MCF 10A (cell line): ENCODE measurements around the gene AREG. TPM values are rescaled to one million over a fixed set of nuclear protein-coding genes. Genes with fewer than 3 reads are reported as not detected.
"Not testable (repeated sequence)": the region's sequence is repeated elsewhere in the genome, so short reads cannot be mapped to it uniquely, and the experiment has no call there.

Experiments used
- Bru-seq: library from RNA; stranded (reverse); fragments of 400-500 nt; gene quantifications from one replicate; lab custom pipeline; 2021; lab: Mats Ljungman, UMichigan
- BruChase-seq, 2 experiments: library from RNA; stranded (reverse); fragments of 400-500 nt; gene quantifications; one replicate each; lab custom pipeline; 2021; lab: Mats Ljungman, UMichigan
- BruUV-seq: library from RNA; stranded (reverse); fragments of 400-500 nt; replicated peaks from 2 replicates; lab custom pipeline; 2021; lab: Mats Ljungman, UMichigan
- CTCF ChIA-PET: fragments of 300-600 bp; sonication (Branson Sonifier 250); formaldehyde crosslinking; extraction: SDS; loops from one replicate; lab custom pipeline; 2021; ENCODE audit warnings: antibody characterized with exemption, inconsistent platforms; lab: Yijun Ruan, JAX
- POLR2A ChIA-PET: fragments of 300-600, 350-650 bp; sonication (Branson Sonifier 250); formaldehyde crosslinking; extraction: SDS; loops from one replicate; lab custom pipeline; 2020; ENCODE audit warnings: antibody characterized with exemption, inconsistent platforms; lab: Yijun Ruan, JAX
- DNase-seq: peaks from one replicate; pipeline ENCODE4 v3.0.0-alpha.2; 2018; ENCODE audit not compliant: unreplicated experiment
- H3K27ac Mint-ChIP-seq: one replicate; pipeline ENCODE4 v1.8.0; 2022; ENCODE audit warnings: mild to moderate bottlenecking, low read depth, mixed read lengths; ENCODE audit not compliant: unreplicated experiment
- H3K27me3 Mint-ChIP-seq: one replicate; pipeline ENCODE4 v1.8.0; 2022; ENCODE audit warnings: mixed read lengths; ENCODE audit not compliant: insufficient read depth, unreplicated experiment
- H3K36me3 Mint-ChIP-seq: one replicate; pipeline ENCODE4 v1.8.0; 2022; ENCODE audit warnings: mild to moderate bottlenecking, moderate library complexity, mixed read lengths; ENCODE audit not compliant: insufficient read depth, unreplicated experiment
- H3K4me1 Mint-ChIP-seq: one replicate; pipeline ENCODE4 v1.8.0; 2022; ENCODE audit warnings: mixed read lengths; ENCODE audit not compliant: insufficient read depth, unreplicated experiment
- H3K4me3 Mint-ChIP-seq: one replicate; pipeline ENCODE4 v1.8.0; 2022; ENCODE audit warnings: mild to moderate bottlenecking, moderate library complexity, mixed read lengths; ENCODE audit not compliant: unreplicated experiment
- H3K9me3 Mint-ChIP-seq: one replicate; pipeline ENCODE4 v1.8.0; 2022; ENCODE audit warnings: mixed read lengths; ENCODE audit not compliant: unreplicated experiment
- CTCF ChIP-seq: fragments of 200-600 bp; IDR thresholded peaks from one replicate; pipeline ENCODE4 v1.8.0; 2022; ENCODE audit warnings: antibody characterized with exemption, mild to moderate bottlenecking; ENCODE audit not compliant: unreplicated experiment
- intact Hi-C: fragments of 100-400 bp; cut with micrococcal nuclease; formaldehyde crosslinking; loops from 2 replicates; pipeline ENCODE4 v1.14.1; 2022
- long read RNA-seq: library from polyadenylated mRNA; stranded (forward); transcript quantifications from one replicate; pipeline ENCODE4 v2.0.0, GENCODE V29; 2022
- total RNA-seq: library from RNA; stranded (reverse); gene quantifications from 2 replicates; pipeline ENCODE4 v1.2.3, GENCODE V29; 2022

The AREG gene
- 1,402 and 1,878 TPM in 2 replicates for total RNA-seq
- percentile 100 among the genes with signal in this experiment for Bru-seq, nascent RNA
- percentile 100 among the genes with signal in this experiment for BruChase-seq, experiment 1, labeled RNA remaining after a 6-hour chase
- percentile 100 among the genes with signal in this experiment for BruChase-seq, experiment 2, labeled RNA remaining after a 2-hour chase
- long read RNA-seq, transcript AREG-201 (6 exons, 1,240 nt) = major isoform, 1,442 of 1,553 reads
- long read RNA-seq, partial matches to known transcripts = 60 of 1,553 reads
- long read RNA-seq, other reads (novel, unspliced or antisense) = 51 of 1,553 reads

GRCh38 chr4:74444891-74445642, at the start of gene AREG:
Gene AREG, plus strand, starts transcription at chr4:74445136. Its CDS starts 210 bp downstream, at chr4:74445346.
- Mint-ChIP-seq H3K36me3 (peaks cover 55% of the 10 kb centered on the region), H3K4me1 (peaks cover 21% of the 10 kb centered on the region), H3K27me3 (no peaks in the 10 kb centered on the region), H3K4me3 (peak within 1 kb of the TSS; percentile 95), H3K9me3 (no peaks in the 10 kb centered on the region), H3K27ac (peak within 1 kb of the TSS; percentile 37)
- peak; percentile 90 for DNase-seq
- TF ChIP-seq CTCF = peak; percentile 44
- no TSS peak for BruUV-seq
- intact Hi-C loops = loop anchor here (1.0 to 2.0 kb wide), 5 partner anchors 12 to 125 kb away; no protein-coding TSS in a partner anchor
- CTCF ChIA-PET = interaction anchor here (0.6 to 5.2 kb wide), 19 partner anchors 9 to 396 kb away, joined by 3 to 55 read pairs (median 4); no protein-coding TSS in a partner anchor
- POLR2A ChIA-PET = interaction anchor here (0.6 to 6.9 kb wide), 44 partner anchors 10 to 336 kb away, joined by 3 to 217 read pairs (median 6); partner anchors contain the start of genes EPGN and EREG

GRCh38 chr4:74395633-74396032, 49.3 kb upstream of the AREG start:
- intact Hi-C loops = no loop called here
- Mint-ChIP-seq H3K27ac (no peak overlapping the region), H3K4me1 (peaks cover 19% of the 10 kb centered on the region), H3K4me3 (no peak overlapping the region), H3K9me3 (no peaks in the 10 kb centered on the region), H3K27me3 (no peaks in the 10 kb centered on the region), H3K36me3 (peaks cover 5% of the 10 kb centered on the region)
- BruUV-seq = no TSS peak
- ChIA-PET POLR2A (interaction anchor here (1.1 to 2.9 kb wide), 5 partner anchors 10 to 49 kb away, joined by 3 to 14 read pairs (median 5); partner anchors contain the start of gene AREG), CTCF (interaction anchor here (0.6 to 0.9 kb wide), 3 partner anchors 17 to 130 kb away, joined by 3 to 9 read pairs (median 3); no protein-coding TSS in a partner anchor)
- DNase-seq = no peak
- TF ChIP-seq CTCF = no peak

GRCh38 chr4:74397748-74398426, 47.0 kb upstream of the AREG start:
- intact Hi-C loops = no loop called here
- ChIA-PET POLR2A (interaction anchor here (0.6 to 1.9 kb wide), 8 partner anchors 11 to 1805 kb away, joined by 3 to 6 read pairs (median 3); partner anchors contain the start of gene AREG), CTCF (interaction anchor here (0.5 to 1.1 kb wide), 3 partner anchors 20 to 45 kb away, joined by 3 to 4 read pairs (median 3); no protein-coding TSS in a partner anchor)
- BruUV-seq = no TSS peak
- Mint-ChIP-seq H3K4me3 (no peak overlapping the region), H3K9me3 (no peaks in the 10 kb centered on the region), H3K36me3 (peaks cover 5% of the 10 kb centered on the region), H3K27ac (peak overlapping the region; percentile 19), H3K4me1 (peaks cover 13% of the 10 kb centered on the region), H3K27me3 (no peaks in the 10 kb centered on the region)
- no peak for TF ChIP-seq CTCF
- DNase-seq = no peak

- H3K27ac Mint-ChIP-seq, H3K36me3 Mint-ChIP-seq, H3K9me3 Mint-ChIP-seq, intact Hi-C loops, H3K27me3 Mint-ChIP-seq, BruUV-seq, H3K4me3 Mint-ChIP-seq, DNase-seq: not testable (repeated sequence)
- ChIA-PET POLR2A (interaction anchor here (0.5 to 3.5 kb wide), 3 partner anchors 21 to 78 kb away, joined by 3 to 18 read pairs (median 5); partner anchors contain the start of gene AREG), CTCF (interaction anchor here (1.3 kb wide), 1 partner anchor 132 kb away, joined by 4 read pairs; no protein-coding TSS in a partner anchor)
- H3K4me1 Mint-ChIP-seq = peaks cover 11% of the 10 kb centered on the region
These were observed 45.9 kb upstream of the AREG start for GRCh38 chr4:74398894-74399589.
